HFFc6 (cell line): ENCODE data around the gene EXOC6B. TPM values are rescaled to one million over a fixed set of nuclear protein-coding genes. Genes with fewer than 3 reads are reported as not detected.

Experiments used
- DNase-seq: peaks from one replicate; pipeline ENCODE4 v3.0.0-alpha.2; 2018
- H3K27ac Mint-ChIP-seq: 2 replicates; pipeline ENCODE4 v1.8.0; 2020; ENCODE audit warnings: mild to moderate bottlenecking, mixed read lengths
- H3K27me3 Mint-ChIP-seq: 2 replicates; pipeline ENCODE4 v1.8.0; 2021; ENCODE audit warnings: mild to moderate bottlenecking, moderate library complexity, mixed read lengths; ENCODE audit not compliant: insufficient read depth
- H3K36me3 Mint-ChIP-seq: 2 replicates; pipeline ENCODE4 v1.8.0; 2021; ENCODE audit warnings: low read depth, mixed read lengths
- H3K4me1 Mint-ChIP-seq: 2 replicates; pipeline ENCODE4 v1.8.0; 2020; ENCODE audit warnings: low read depth, mixed read lengths
- H3K4me3 Mint-ChIP-seq: 2 replicates; pipeline ENCODE4 v1.8.0; 2020; ENCODE audit warnings: mild to moderate bottlenecking, moderate library complexity, mixed read lengths
- H3K9me3 Mint-ChIP-seq: 2 replicates; pipeline ENCODE4 v1.8.0; 2020; ENCODE audit warnings: mild to moderate bottlenecking, mixed read lengths
- total RNA-seq, 6 experiments: library from RNA; stranded (reverse); fragmentation: NEBNext Ultra II Directional; extraction: Animal tissue kit (Norgen Biotek cat#: 25700); gene quantifications; 2 replicates in 1 of 6; 3 replicates in 5 of 6; pipeline ENCODE4 v1.2.3, GENCODE V29; 2021
- TF ChIP-seq, protein P1 (sequence below): fragments of 200-600 bp; sonication (generic); IDR thresholded peaks from 2 replicates; pipeline ENCODE4 v1.5.0; 2021; ENCODE audit warnings: antibody characterized with exemption, mild to moderate bottlenecking

Gene EXOC6B
- total RNA-seq, 6 experiments from 2014 or later, result 24.8 to 33.0 (median 27.4) TPM

DNA sequence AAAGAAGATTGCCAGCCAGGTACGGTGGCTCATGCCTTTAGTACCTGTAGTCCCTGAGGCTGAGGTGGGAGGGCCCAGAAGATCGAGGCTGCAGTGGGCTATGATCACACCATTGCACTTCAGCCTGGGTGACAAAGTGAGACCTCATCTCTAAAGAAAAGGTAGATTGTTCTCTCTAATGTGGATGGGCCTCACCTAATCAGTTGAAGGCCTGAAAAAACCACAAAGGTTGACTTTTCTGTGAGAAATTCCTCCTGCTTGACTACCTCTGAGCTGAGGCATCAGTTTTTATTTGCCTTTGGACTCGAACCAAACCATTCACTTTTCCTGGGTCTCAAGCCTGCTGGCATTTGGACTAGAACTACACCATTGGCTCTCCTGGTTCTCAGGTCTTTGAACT, 536.1 kb downstream of the EXOC6B start:
- H3K4me3 Mint-ChIP-seq, result no peak overlapping the region
- H3K27ac Mint-ChIP-seq, result no peak overlapping the region
- H3K27me3 Mint-ChIP-seq, result peaks cover 4% of the 10 kb centered on the region; the same call in 1 of the 2 replicates
- no peaks in the 10 kb centered on the region for H3K9me3 Mint-ChIP-seq
- TF ChIP-seq, protein P1, sequence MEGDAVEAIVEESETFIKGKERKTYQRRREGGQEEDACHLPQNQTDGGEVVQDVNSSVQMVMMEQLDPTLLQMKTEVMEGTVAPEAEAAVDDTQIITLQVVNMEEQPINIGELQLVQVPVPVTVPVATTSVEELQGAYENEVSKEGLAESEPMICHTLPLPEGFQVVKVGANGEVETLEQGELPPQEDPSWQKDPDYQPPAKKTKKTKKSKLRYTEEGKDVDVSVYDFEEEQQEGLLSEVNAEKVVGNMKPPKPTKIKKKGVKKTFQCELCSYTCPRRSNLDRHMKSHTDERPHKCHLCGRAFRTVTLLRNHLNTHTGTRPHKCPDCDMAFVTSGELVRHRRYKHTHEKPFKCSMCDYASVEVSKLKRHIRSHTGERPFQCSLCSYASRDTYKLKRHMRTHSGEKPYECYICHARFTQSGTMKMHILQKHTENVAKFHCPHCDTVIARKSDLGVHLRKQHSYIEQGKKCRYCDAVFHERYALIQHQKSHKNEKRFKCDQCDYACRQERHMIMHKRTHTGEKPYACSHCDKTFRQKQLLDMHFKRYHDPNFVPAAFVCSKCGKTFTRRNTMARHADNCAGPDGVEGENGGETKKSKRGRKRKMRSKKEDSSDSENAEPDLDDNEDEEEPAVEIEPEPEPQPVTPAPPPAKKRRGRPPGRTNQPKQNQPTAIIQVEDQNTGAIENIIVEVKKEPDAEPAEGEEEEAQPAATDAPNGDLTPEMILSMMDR, result no peak
- peaks cover 29% of the 10 kb centered on the region for H3K4me1 Mint-ChIP-seq
- no peaks in the 10 kb centered on the region for H3K36me3 Mint-ChIP-seq
- no peak for DNase-seq

DNA sequence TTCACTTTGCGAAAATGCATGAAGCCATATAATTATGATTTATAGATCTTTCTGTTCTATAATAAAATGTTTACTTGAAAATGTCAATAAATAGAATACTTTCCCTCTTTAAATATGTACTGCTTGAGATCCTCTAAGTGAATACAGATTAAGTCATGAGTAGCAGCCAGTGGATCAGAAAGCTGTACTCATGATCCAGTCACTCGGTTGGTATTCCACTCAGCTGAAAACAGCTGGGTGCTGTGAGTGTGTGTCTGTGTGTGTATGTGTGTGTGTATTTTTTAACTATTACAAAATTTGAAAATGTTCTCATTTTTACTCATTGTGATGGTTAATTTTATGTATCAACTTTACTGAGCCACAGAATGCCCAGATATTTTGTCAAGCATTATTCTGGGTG, 536.5 kb downstream of the EXOC6B start:
- Mint-ChIP-seq H3K36me3 (no peaks in the 10 kb centered on the region), H3K9me3 (no peaks in the 10 kb centered on the region), H3K4me1 (peaks cover 29% of the 10 kb centered on the region), H3K27me3 (peaks cover 4% of the 10 kb centered on the region; the same call in 1 of the 2 replicates), H3K27ac (no peak overlapping the region), H3K4me3 (no peak overlapping the region)
- peak; percentile 36 for DNase-seq
- TF ChIP-seq, protein P1, result no peak

DNA sequence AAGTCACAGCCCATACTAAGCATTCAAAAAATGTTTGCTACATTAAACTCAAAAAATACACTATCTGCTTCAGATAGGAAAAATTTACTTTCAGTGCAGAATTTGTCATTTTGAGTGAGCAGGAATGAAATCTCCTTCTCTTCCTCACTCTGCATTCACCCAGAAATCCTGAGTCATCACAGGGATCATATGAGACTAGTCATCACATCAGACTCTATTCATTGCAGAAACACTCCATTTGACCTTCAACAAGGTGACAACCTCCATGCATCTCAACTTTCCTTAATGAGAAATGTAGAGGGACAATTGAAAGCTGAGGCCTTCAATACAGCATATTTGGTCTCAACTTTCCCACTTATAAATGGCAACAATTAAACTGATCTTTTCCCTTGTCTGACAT, 547.8 kb downstream of the EXOC6B start:
- H3K4me3 Mint-ChIP-seq, result no peak overlapping the region
- no peaks in the 10 kb centered on the region for H3K36me3 Mint-ChIP-seq
- H3K27me3 Mint-ChIP-seq, result peaks cover 1% of the 10 kb centered on the region; the same call in 1 of the 2 replicates
- H3K27ac Mint-ChIP-seq, result 0 out of 2 replicates have a peak overlapping the region, but pooled peaks have one; percentile 36
- TF ChIP-seq, protein P1, result no peak
- H3K9me3 Mint-ChIP-seq, result no peaks in the 10 kb centered on the region
- peaks cover 32% of the 10 kb centered on the region for H3K4me1 Mint-ChIP-seq
- peak; percentile 57 for DNase-seq

DNA sequence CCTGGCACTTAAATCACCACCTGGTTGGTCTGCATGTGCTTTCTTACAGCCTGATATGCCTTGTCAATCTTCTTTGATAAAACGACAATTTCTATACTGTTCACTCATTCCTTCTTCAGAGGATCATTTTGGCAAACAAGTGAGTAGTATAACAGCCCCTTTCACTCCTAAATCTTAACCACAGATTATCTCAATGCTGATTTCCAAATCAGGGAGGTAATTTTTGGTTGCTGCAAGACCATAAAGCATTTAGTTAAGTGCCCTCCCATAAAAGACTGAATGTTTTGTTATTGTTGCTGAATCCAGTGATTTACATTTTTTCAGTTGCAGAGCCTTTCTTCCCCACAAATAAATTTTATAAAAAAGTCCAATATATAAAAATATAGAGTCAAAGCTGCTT, 549.0 kb downstream of the EXOC6B start:
- no peak overlapping the region for H3K4me3 Mint-ChIP-seq
- H3K27ac Mint-ChIP-seq, result no peak overlapping the region
- H3K9me3 Mint-ChIP-seq, result no peaks in the 10 kb centered on the region
- no peaks in the 10 kb centered on the region for H3K36me3 Mint-ChIP-seq
- H3K4me1 Mint-ChIP-seq, result peaks cover 32% of the 10 kb centered on the region
- TF ChIP-seq, protein P1, result no peak
- H3K27me3 Mint-ChIP-seq, result peaks cover 1% of the 10 kb centered on the region; the same call in 1 of the 2 replicates
- no peak for DNase-seq

DNA sequence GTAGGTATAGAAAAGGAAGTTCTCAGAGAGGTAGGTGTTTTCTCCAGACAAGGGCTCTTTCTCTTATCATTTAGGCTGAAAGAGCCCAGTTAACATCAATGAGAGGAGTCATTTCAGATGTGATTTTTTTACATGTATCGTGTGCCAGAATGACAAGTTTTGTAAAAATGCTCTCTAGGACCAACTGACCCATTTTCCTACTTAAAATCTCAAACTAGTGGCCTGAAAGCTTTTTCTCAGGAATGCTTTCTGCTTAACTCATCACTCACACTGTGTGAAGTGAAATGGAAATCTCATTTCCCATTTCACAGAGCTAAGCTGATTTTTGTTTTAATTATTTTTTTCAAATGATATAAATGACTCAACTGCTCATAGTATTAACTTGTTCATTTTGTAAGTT, 549.5 kb downstream of the EXOC6B start:
- H3K4me3 Mint-ChIP-seq, result no peak overlapping the region
- H3K27ac Mint-ChIP-seq, result no peak overlapping the region

More for the DNA sequence above, 549.5 kb downstream of the EXOC6B start:
- DNase-seq, result no peak
- Mint-ChIP-seq H3K9me3 (no peaks in the 10 kb centered on the region), H3K36me3 (no peaks in the 10 kb centered on the region), H3K27me3 (peaks cover 1% of the 10 kb centered on the region; the same call in 1 of the 2 replicates), H3K4me1 (peaks cover 32% of the 10 kb centered on the region)
- TF ChIP-seq, protein P1, result no peak
